NB4 (cell line): Measurements from ENCODE around the gene SLC26A4.

Experiments used
- POLR2A ChIP-seq: IDR thresholded peaks from 2 replicates; pipeline ENCODE4 v1.6.1; 2011; ENCODE audit warnings: mild to moderate bottlenecking; ENCODE audit not compliant: insufficient read length; ENCODE audit errors: extremely low read depth
- TF ChIP-seq, protein P1 (sequence below): IDR thresholded peaks from 2 replicates; pipeline ENCODE4 v1.6.1; 2011; ENCODE audit warnings: low read depth, low read length
- TF ChIP-seq, protein P2 (sequence below): IDR thresholded peaks from one replicate; pipeline ENCODE4 v1.5.1; 2012; ENCODE audit warnings: low read depth, low read length

DNA sequence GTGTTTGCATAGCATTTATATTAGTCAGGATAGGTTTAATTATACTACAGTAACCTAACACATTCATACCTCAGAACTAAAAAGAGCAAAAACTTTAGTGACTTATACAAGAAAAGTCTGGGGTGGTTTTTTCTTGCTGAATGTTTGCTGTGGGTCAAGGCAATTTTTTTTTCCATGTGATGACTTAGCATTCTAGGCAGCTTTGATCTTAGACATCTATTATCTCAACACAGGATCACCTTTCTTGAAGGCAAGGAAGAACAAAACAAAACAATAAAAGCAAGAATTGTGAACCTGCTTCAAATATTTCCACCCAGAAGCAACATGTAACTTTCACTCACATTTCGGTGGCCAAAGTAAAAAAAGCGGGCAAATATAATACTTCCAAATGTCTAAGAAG is 62.6 kb downstream of the SLC26A4 start:
- TF ChIP-seq, protein P1, sequence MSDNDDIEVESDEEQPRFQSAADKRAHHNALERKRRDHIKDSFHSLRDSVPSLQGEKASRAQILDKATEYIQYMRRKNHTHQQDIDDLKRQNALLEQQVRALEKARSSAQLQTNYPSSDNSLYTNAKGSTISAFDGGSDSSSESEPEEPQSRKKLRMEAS = no peak
- TF ChIP-seq, protein P2, sequence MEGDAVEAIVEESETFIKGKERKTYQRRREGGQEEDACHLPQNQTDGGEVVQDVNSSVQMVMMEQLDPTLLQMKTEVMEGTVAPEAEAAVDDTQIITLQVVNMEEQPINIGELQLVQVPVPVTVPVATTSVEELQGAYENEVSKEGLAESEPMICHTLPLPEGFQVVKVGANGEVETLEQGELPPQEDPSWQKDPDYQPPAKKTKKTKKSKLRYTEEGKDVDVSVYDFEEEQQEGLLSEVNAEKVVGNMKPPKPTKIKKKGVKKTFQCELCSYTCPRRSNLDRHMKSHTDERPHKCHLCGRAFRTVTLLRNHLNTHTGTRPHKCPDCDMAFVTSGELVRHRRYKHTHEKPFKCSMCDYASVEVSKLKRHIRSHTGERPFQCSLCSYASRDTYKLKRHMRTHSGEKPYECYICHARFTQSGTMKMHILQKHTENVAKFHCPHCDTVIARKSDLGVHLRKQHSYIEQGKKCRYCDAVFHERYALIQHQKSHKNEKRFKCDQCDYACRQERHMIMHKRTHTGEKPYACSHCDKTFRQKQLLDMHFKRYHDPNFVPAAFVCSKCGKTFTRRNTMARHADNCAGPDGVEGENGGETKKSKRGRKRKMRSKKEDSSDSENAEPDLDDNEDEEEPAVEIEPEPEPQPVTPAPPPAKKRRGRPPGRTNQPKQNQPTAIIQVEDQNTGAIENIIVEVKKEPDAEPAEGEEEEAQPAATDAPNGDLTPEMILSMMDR = no peak
- TF ChIP-seq POLR2A = no peak
